GM21619 (cell line): ENCODE data around the gene PROCA1.
"Not testable (repeated sequence)": the region's sequence is repeated elsewhere in the genome, so short reads cannot be mapped to it uniquely, and the experiment has no call there.

ENCODE experiments used
- ATAC-seq: cut with Tn5 transposase; IDR thresholded peaks from one replicate; pipeline ENCODE4 v1.9.1; 2021; ENCODE audit not compliant: unreplicated experiment

Gene PROCA1

DNA sequence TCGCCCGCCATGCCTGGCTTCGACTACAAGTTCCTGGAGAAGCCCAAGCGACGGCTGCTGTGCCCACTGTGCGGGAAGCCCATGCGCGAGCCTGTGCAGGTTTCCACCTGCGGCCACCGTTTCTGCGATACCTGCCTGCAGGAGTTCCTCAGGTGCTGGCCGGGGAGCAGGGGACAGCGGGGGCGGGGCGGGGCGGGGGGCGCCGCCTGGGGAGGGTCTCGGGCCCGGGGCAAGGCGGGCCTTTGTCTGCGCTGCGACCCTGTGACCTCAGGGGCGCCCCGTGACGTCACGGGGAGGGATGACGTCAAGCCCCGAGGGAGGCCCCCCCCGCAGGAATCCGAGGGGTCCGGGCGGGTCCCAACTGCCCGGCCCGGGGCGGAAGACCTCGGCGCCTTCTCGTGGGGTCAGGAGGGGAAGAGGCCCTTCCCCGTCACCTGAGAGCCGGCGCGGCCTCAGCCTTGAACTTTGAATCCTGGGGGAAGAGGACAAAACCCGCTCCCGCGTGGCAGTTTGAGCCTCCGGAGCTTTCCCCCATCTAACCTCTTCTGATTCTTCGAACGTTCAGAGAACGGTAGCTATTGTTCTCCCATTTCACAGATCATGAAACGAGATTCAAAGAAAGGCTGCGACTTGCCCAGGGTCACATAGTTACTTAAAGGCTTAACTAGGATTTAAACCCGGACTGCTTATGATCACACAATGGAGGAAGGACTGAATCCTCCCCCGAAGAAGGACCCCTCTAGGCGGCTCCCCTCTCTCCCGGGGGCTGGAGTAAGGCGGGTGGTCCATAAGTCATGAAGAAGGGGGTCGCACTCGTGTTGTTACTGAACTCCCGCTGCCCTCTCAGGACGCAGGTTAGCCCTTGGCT, 32.6 kb upstream of the PROCA1 start:
- no peak for ATAC-seq

DNA sequence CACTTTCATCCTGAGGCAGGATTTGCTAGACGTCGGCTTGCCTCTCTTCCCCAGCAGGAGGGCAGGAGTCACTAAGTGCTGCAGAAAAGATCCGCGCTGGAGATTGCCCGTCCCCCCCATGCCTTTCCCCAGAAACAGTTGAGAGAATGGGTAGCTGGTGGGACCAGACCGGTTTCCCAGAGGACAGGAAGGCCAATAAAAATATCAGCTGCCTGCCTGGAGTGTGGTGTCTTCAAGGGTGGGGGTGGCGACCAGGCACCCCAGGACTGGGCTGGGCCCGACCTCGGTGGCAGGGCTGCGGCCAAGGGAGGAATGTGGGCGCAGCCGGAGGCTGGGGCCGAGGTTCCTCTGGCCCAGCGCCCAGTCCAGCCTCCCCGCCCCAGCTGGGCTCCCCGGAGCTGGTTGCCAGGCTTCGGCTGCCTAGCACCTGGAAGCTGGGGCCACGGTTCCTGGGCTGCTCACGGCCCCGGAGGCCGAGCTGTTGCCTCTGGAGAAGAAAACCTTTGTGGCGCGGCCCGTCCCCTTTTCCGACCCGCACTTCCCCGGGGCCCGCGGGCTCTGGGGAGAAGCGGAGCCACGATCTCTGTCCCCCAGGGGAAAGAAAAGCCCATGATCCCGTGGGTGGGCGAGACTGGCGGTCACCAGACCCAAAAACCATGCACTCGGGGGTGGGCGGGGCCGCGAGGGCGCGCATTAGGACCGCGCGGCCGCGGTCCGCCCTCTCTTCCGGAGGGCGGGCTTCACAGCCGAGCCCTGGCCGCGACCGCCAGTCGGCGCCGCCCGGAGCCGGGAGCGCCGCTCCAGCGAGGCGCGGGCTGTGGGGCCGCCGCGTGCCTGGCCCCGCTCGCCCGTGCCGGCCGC, 31.8 kb upstream of the PROCA1 start, which contains the start of gene TRAF4:
Gene TRAF4 (plus strand): TSS at position 769 of the 861 bp plus-strand sequence. CDS start 102 bp downstream, outside the sequence.
- ATAC-seq: peak; percentile 38

DNA sequence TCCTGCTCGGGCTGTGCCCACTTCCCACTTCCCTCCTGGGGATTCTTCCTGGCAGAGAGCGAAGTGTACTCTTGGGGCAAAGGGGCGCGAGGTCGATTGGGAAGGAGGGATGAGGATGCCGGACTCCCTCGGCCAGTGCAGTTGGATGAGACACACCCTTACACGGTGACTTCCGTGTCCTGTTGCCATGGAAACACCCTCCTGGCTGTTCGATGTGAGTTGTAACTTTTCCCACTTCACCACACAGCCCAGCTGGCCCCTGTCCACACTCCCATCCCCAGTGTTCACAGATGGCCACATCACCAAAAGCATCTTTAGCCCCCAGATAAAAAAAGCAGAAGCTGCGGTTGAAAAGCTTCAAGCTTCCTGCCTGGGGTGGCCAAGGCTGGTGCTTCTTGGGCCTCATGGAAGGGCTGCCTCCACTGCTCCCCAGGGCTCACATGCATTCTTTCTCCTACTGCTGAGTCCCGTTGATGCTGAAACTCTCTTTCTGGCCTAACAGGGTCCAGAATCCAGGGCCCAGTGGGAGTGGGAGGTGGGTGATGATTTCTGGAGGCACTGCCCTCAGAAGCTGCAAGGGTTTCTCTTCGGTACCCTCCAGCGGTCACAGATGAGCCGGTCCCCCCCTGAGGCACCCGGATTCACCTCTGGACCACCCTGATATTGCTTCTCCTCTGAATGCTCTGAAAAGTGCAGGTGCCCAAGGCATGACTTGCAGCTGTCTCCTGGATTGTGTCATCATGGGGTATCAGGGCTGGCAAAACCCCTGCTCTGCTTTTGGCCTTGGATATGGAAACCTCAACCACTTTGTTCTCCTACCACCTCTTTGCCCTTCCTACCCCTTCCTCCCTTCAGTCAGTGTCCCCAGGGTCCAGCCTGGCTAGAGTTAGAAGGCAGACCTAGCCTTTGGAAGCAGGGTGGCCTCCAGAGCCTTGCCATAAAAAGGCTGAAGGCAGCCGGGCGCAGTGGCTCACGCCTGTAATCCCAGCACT, 30.0 kb upstream of the PROCA1 start:
- no peak for ATAC-seq

DNA sequence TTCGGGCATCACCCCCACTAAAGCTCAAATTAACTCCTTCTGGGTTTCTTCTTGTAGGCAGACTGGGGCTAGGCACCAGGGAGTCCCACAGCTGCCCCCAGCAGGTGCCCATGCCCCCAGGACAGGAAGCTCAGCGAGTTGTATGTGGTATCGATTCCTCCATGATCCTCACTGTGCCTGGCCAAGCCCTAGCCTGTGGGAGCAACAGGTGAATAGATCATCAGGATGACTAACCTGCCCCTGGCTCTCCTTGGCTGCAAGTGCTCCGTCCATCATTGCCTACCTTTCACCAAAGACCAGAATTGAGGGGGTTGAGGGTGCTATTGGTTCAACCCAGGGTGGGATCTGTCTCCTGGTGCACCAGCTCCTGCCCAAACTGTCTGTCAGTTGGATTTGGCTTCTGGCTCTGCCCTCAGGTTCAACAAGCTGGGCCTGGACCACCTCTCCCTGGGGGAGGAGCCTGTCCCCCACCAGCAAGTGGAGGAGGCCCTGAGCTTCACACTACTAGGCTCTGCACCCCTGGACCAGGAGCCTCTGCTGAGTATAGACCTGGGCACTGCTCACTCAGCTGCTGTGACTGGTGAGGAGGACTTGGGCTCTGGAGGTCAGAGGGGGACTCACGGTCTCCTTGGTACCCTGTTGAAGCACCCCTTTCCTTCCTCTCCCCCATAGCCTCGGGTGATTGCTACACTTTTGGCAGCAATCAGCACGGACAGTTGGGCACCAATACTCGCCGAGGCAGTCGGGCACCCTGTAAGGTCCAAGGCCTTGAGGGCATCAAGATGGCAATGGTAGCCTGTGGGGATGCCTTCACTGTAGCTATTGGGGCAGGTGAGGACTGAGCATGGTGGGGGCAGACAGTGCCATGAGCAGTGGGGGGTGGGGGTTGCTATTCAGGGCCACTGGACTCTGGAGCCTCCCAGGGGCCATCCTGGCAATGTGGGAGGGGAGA, 29.0 kb upstream of the PROCA1 start:
- ATAC-seq: no peak

DNA sequence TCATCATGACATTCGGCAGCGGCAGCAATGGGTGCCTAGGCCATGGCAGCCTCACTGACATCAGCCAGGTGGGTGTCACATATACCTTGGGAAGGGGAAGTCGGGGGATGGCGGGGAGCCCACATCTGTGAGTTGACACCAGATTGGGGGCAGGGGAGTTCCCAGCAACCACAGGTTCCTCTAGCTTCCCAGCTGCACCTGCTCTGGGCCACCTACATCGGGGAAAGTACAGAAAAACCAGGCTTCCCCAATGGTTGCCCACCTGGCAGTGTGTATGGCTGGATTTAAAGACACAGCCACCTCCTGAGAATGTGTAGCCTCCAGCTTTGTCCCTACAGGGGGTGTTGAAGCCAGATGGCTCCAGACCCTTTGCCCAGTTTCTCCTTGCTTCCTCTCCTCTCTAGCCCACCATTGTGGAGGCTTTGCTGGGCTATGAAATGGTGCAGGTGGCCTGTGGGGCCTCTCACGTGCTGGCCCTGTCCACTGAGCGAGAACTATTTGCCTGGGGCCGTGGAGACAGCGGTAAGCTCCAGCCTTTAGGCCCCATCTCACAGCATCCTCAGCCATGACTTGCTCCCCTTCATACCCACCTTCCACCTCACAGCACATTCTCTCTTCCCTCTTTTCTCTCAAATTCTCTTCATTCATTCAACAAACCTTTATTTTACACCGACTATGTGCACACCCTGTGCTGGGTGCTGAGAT, 27.1 kb upstream of the PROCA1 start:
- peak; percentile 23 for ATAC-seq

DNA sequence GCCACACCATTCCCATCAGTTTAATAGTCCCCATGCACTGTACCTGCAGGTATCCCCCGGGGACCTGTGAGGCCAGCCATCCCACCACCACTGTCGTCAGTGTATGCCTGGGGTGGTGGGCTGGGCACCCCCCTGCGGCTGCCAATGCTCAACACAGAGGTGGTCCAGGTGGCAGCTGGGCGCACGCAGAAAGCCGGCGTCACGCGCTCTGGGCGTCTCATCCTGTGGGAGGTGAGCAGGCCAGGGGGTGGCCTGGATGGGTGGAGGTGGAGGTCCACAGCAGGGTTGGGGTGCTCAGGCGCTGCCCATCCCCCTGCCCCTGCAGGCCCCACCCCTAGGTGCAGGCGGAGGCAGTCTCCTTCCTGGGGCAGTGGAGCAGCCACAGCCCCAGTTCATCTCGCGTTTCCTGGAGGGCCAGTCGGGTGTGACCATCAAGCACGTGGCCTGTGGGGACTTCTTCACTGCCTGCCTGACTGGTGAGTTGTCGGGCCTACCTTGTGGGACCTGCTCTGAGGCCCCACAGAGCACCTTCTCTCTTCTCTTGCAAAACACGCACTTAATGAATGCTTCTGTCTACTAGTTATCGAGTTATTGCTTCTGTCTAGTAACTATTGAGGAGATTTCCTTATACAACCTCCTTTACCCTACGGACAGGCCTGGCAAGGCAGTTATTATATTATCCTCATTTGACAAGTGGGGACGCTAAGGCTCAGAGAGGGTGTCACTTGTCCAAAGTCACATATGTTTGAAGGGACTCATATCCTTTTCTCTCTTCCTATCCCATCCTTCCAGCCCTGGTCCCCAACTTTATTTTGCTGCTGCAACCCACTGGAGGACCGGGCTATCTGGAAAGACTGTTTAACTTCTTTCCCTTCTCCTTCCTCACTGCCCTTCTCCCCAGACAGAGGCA, 26.3 kb upstream of the PROCA1 start:
- peak; percentile 49 for ATAC-seq

DNA sequence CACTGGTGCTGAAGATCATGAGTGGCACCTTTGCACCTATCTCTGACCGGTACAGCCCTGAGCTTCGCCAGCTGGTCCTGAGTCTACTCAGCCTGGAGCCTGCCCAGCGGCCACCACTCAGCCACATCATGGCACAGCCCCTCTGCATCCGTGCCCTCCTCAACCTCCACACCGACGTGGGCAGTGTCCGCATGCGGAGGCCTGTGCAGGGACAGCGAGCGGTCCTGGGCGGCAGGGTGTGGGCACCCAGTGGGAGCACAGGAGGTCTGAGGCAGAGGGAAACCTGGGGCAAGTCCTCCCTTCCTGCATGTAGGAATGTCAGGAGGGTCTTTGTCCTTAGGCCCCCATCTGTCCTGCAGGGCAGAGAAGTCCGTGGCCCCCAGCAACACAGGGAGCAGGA, 25.6 kb upstream of the PROCA1 start:
- ATAC-seq: no peak

DNA sequence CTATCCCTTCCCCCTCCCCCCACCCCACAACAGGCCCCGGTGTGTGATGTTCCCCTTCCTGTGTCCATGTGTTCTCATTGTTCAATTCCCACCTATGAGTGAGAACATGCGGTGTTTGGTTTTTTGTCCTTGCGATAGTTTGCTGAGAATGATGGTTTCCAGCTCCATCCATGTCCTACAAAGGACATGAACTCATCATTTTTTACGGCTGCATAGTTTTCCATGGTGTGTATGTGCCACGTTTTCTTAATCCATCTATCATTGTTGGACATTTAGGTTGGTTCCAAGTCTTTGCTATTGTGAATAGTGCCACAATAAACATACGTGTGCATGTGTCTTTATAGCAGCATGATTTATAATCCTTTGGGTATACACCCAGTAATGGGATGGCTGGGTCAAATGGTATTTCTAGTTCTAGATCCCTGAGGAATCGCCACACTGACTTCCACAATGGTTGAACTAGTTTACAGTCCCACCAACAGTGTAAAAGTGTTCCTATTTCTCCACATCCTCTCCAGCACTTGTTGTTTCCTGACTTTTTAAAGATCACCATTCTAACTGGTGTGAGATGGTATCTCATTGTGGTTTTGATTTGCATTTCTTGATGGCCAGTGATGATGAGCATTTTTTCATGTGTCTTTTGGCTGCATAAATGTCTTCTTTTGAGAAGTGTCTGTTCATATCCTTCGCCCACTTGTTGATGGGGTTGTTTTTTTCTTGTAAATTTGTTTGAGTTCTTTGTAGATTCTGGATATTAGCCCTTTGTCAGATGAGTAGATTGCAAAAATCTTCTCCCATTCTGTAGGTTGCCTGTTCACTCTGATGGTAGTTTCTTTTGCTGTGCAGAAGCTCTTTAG, 24.5 kb upstream of the PROCA1 start:
- not testable (repeated sequence) for ATAC-seq

DNA sequence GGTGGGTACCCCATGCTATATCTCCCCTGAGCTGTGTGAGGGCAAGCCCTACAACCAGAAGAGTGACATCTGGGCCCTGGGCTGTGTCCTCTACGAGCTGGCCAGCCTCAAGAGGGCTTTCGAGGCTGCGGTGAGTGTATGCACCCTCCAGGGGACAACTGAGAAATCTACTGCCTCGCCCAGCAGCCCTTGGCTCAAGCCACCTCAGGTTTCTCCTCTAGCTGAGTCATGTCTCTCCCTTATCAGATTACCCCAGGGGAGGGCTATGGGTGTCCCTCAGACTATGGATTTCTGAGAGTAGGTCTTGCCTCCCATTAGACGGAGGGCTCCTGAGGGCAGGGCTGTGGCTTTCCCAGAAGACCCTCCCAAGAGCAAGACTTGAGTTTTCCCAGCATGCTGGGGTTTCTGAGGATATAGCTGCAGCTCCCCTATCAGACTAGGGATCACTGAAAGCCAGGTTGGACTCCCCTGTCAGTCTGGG, 23.6 kb upstream of the PROCA1 start:
- no peak for ATAC-seq

DNA sequence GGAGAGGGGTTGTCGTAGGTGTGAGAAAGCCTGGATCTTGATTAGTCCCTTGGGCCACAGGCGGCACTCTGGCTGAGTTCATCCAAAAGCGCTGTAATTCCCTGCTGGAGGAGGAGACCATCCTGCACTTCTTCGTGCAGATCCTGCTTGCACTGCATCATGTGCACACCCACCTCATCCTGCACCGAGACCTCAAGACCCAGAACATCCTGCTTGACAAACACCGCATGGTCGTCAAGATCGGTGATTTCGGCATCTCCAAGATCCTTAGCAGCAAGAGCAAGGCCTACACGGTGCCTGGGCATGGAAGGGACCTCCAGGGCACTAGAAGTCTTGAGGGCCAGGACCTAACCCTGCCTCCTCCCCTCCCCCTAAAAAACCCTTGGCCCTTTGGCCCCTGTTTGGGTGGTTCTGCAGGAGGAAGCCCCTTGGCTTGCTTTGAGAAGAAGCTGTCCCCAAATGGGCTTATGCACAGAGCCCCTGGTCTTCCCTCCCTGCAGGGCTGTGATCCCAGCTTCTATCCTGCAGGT, 23.1 kb upstream of the PROCA1 start:
- ATAC-seq: no peak

DNA sequence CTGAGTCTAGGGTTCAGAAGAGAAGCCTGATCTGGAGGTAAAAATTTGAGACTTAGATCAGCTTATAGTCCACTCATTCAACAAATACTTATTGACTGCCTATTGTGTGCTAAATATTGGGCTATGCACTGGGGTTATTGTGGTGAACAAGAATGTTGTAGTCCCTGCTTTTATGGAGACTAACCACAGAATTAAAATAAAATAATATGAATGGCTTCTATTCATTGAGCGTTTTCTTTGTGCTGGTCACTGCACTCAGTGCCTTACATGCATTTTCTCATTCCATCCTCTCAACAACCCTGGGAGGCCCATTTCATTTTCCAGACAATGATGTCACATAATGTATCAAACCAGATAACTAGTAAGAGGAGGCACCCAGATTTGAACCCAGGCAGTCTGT, 21.7 kb upstream of the PROCA1 start:
- ATAC-seq: no peak

DNA sequence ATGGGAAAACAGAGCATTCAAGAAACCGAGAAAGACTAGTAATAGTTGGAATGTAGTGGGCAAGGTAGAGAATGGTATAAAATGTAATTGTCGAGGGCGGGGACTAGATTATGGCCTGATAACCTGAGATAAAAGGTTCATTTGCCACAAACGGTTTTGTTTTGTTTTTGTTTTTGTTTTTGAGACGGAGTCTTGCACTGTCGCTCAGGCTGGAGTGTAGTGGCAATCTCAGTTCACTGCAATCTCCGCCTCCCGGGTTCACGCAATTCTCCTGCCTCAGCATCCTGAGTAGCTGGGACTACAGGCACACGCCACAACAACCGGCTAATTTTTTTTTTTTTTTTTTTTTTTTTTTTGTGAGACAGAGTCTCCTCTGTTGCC, 18.3 kb upstream of the PROCA1 start:
- no peak for ATAC-seq

DNA sequence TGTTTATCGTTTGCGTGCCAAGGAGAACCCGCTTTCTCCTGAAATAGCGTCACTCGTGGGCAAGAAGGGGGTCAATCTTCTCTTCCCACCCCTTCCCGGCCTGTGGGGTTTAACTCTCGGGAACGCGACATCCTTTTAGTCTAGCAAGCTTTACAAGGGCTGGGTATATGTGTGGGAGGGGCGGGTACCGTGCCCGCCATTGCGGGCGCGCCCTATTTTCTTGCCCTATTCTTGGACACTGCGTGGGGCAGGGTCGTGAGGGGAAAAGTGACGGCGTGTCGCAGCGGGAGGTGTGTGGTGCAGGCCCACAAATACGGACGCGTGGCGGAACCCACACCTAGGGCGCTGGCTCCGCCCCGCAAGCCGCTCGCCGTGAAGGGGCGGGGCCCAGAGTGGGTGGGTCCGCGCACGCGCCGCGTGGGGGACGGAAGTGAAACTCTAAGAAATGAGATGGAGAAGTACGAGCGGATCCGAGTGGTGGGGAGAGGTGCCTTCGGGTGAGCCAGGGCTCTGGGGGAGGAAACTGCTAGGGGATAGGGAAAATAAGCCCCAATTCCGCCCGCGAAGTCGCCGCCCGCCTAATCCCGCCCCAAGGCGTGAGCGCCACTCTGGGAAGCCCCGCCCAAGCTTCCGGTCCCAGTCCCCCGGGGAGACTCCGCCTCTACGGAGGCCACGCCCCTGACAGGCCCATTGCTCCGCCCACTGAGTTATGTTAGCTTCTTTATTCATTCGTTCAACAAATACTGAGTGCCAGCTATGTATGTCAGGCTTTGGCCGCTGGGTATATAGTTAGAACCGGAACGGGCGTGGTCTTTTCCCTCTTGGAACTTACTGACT, 16.9 kb upstream of the PROCA1 start, which contains the start of gene NEK8:
Gene NEK8 (plus strand): TSS at position 425 of the 837 bp plus-strand sequence. CDS start 26 bp downstream, at position 451.
- peak; percentile 29 for ATAC-seq

DNA sequence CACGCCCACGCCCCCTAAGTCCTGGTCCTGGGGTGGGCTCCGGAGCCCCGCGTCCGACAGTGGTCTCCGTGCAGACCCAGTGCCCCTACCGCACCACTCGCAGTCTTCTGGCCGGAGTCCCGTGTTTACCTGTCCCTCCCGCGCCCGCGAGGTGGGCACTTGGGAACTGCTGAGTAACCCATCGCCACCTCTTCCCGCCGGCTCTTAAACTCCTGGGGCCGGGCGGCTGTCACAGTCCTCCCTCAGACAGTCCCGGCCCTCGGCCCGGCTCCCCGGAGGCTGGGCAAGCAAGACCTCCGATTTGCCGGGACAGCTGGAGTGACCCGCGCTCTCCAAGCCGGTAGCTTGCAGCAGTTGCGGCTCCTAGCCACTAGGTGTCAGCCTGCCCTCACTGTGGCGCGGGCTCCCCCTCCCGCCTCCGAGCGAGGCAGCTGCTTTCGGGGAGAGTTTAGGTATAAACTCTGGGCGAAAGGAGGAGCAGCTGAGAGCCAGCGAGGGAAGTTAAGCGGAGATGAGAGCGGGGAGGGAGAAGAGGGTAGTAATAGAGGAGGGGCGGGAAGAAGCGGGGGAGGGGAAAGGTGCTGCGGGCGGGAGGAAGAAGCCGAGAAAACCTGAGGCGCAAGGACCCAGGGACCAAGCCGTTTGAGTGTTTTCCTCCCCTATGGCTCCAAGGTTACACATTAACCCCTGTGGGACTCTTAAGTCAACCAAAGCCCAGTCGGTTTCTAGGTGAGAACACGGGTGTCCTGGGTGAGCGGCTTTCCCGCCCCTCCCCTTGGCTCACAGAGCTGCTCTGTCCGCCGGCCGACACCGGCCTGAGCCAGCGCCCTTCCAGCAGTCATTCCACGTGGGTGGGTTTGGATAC, 15.2 kb upstream of the PROCA1 start:
- peak; percentile 30 for ATAC-seq

DNA sequence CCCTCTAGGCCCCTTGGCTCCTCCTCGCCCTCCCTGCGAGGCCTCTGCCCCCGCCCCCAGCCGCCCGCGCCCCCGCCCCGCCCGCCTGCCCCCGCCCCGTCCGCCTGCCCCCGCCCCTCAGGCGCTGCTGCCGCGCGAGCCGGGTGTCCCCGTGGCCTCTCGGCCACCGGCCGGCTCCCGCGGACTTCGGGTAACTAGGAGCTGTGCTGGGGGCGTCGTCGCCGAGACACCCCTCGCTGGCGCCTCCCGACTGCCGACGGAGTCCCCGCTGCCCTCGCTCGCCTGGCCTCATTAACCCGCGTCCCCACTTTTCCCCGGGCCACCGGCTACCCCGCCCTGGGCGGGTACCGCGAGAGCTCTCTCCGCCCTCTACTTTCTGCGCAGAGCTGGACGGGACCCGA, 14.5 kb upstream of the PROCA1 start, which contains the start of gene TLCD1:
Gene TLCD1 (minus strand): TSS at position 8 of the 401 bp plus-strand sequence. CDS start 136 bp downstream, outside the sequence.
- peak; percentile 13 for ATAC-seq
